Smooth muscle cell (in vitro differentiated cells): ENCODE results near the gene RIN3. TPM values are rescaled to one million over a fixed set of nuclear protein-coding genes. Genes with fewer than 3 reads are reported as not detected.

Experiments
- DNase-seq: peaks from one replicate; lab custom pipeline; 2025; ENCODE audit not compliant: unreplicated experiment; lab: John Stamatoyannopoulos, UW
- H2AFZ ChIP-seq: fragments of 200-600 bp; sonication (generic); 2 replicates; pipeline ENCODE4 v1.6.0; 2016; ENCODE audit warnings: antibody characterized with exemption, low read depth, mild to moderate bottlenecking
- H3F3A ChIP-seq: fragments of 200-600 bp; sonication (generic); 2 replicates; pipeline ENCODE4 v1.6.0; 2017; ENCODE audit warnings: antibody characterized with exemption, low read depth
- H3K27ac ChIP-seq: fragments of 200-600 bp; sonication (generic); 2 replicates; pipeline ENCODE4 v1.5.1; 2016; ENCODE audit warnings: low read depth, mild to moderate bottlenecking
- H3K27me3 ChIP-seq: fragments of 200-600 bp; sonication (generic); 2 replicates; pipeline ENCODE4 v1.6.1; 2016; ENCODE audit warnings: low read depth, mild to moderate bottlenecking
- H3K36me3 ChIP-seq: fragments of 200-600 bp; sonication (generic); 2 replicates; pipeline ENCODE4 v1.5.1; 2016; ENCODE audit warnings: low read depth
- H3K4me1 ChIP-seq: fragments of 200-600 bp; sonication (generic); 2 replicates; pipeline ENCODE4 v1.5.1; 2016; ENCODE audit warnings: low read depth
- H3K4me2 ChIP-seq: fragments of 200-600 bp; sonication (generic); 2 replicates; pipeline ENCODE4 v1.6.0; 2016; ENCODE audit warnings: mild to moderate bottlenecking
- H3K4me3 ChIP-seq: fragments of 200-600 bp; sonication (generic); 2 replicates; pipeline ENCODE4 v1.5.1; 2016; ENCODE audit warnings: mild to moderate bottlenecking
- H3K79me2 ChIP-seq: fragments of 200-600 bp; sonication (generic); 2 replicates; pipeline ENCODE4 v1.6.0; 2016; ENCODE audit warnings: low read depth, mild to moderate bottlenecking
- H3K9ac ChIP-seq: fragments of 200-600 bp; sonication (generic); 2 replicates; pipeline ENCODE4 v1.6.0; 2016; ENCODE audit warnings: low read depth
- H3K9me3 ChIP-seq: fragments of 200-600 bp; sonication (generic); replicated peaks from 2 replicates; pipeline ENCODE4 v1.5.1; 2016; ENCODE audit warnings: low read depth
- H4K20me1 ChIP-seq: fragments of 200-600 bp; sonication (generic); 2 replicates; pipeline ENCODE4 v1.6.0; 2016; ENCODE audit warnings: low read depth
- CTCF ChIP-seq: fragments of 200-600 bp; sonication (generic); IDR thresholded peaks from 2 replicates; pipeline ENCODE4 v1.5.1; 2017; ENCODE audit warnings: borderline replicate concordance, mild to moderate bottlenecking, antibody characterized with exemption; ENCODE audit not compliant: insufficient read depth, poor library complexity, severe bottlenecking
- WGBS: methylation state at CpG from one replicate; pipeline ENCODE4 v1.1.7; 2016; ENCODE audit warnings: low lambda C conversion rate; 5-methylcytosine and 5-hydroxymethylcytosine counted together
- polyA plus RNA-seq: library from polyadenylated mRNA; unstranded; fragments of >200 nt; fragmentation: Nextera tagmentation; extraction: Ambion mirVana; gene quantifications from 2 replicates; pipeline ENCODE4 v1.2.1, GENCODE V29; 2016
- total RNA-seq: library from RNA; depleted of rRNA; stranded (reverse); fragments of >200 nt; gene quantifications from 2 replicates; pipeline ENCODE4 v1.2.3, GENCODE V29; 2014

RIN3 gene
- total and polyA plus RNA-seq, 2 experiments from 2014 or later = 2.7 to 3.8 TPM

- 89% methylated on average over 4 of the region's 4 CpGs for WGBS
- no peaks in the 10 kb centered on the region for H3K4me1 ChIP-seq
- H3K9me3 ChIP-seq = no peaks in the 10 kb centered on the region
- H3K27ac ChIP-seq = no peak overlapping the region
- H3K79me2 ChIP-seq = peaks cover 25% of the 10 kb centered on the region
- H4K20me1 ChIP-seq = peaks cover 95% of the 10 kb centered on the region
- no peak overlapping the region for H3K9ac ChIP-seq
- no peak for DNase-seq
- no peak overlapping the region for H3K4me2 ChIP-seq
- no peaks in the 10 kb centered on the region for H3K36me3 ChIP-seq
- TF ChIP-seq CTCF = no peak
- no peak overlapping the region for H2AFZ ChIP-seq
- H3F3A ChIP-seq = no peaks in the 10 kb centered on the region
- no peaks in the 10 kb centered on the region for H3K27me3 ChIP-seq
- H3K4me3 ChIP-seq = no peak overlapping the region
These were observed 223.6 kb downstream of the RIN3 start for GRCh38 chr14:92737206-92737605.

- no peak for DNase-seq
- no peak overlapping the region for H3K9ac ChIP-seq
- no peaks in the 10 kb centered on the region for H3K27me3 ChIP-seq
- no peaks in the 10 kb centered on the region for H3K36me3 ChIP-seq
- WGBS = 98% methylated on average over 4 of the region's 4 CpGs
- peaks cover 24% of the 10 kb centered on the region for H3K79me2 ChIP-seq
- H3K4me2 ChIP-seq = no peak overlapping the region
- H3K4me1 ChIP-seq = no peaks in the 10 kb centered on the region
- no peaks in the 10 kb centered on the region for H3F3A ChIP-seq
- H3K4me3 ChIP-seq = no peak overlapping the region
- H3K27ac ChIP-seq = no peak overlapping the region
- H3K9me3 ChIP-seq = no peaks in the 10 kb centered on the region
- no peak for TF ChIP-seq CTCF
- H4K20me1 ChIP-seq = peaks cover 95% of the 10 kb centered on the region
- H2AFZ ChIP-seq = no peak overlapping the region
These were observed 224.1 kb downstream of the RIN3 start for GRCh38 chr14:92737619-92738188.

Other genes with a start within 250 kb of the RIN3 start
- 0.18 and 0.58 TPM in 2 replicates for gene SLC24A4, start 190.6 kb upstream of the RIN3 start, total RNA-seq
- 0.04 TPM in 1 of 2 replicates, not detected in the other for gene SLC24A4, start 190.6 kb upstream of the RIN3 start, polyA plus RNA-seq
- gene LGMN, start 234.8 kb downstream of the RIN3 start, total RNA-seq = 110 and 124 TPM in 2 replicates
- gene LGMN, start 234.8 kb downstream of the RIN3 start, polyA plus RNA-seq = 111 and 133 TPM in 2 replicates